Lower leg skin (tissue), 3 donors: ENCODE data around the gene OTUD6A.

Experiments
- POLR2A ChIP-seq, 2 donors: fragments of 450-650 bp; IDR thresholded peaks; one replicate each; pipeline ENCODE4 v1.6.1; 2016 to 2017; ENCODE audit warnings: antibody characterized with exemption in 2 of 2, mild to moderate bottlenecking in 1 of 2, moderate library complexity in 1 of 2
- TF ChIP-seq, protein P1 (sequence below), 3 donors: fragments of 450-650 bp; IDR thresholded peaks; one replicate each; pipeline ENCODE4 v1.5.1; 2016; ENCODE audit warnings: antibody characterized with exemption in 3 of 3, mild to moderate bottlenecking in 3 of 3, moderate library complexity in 2 of 3

DNA sequence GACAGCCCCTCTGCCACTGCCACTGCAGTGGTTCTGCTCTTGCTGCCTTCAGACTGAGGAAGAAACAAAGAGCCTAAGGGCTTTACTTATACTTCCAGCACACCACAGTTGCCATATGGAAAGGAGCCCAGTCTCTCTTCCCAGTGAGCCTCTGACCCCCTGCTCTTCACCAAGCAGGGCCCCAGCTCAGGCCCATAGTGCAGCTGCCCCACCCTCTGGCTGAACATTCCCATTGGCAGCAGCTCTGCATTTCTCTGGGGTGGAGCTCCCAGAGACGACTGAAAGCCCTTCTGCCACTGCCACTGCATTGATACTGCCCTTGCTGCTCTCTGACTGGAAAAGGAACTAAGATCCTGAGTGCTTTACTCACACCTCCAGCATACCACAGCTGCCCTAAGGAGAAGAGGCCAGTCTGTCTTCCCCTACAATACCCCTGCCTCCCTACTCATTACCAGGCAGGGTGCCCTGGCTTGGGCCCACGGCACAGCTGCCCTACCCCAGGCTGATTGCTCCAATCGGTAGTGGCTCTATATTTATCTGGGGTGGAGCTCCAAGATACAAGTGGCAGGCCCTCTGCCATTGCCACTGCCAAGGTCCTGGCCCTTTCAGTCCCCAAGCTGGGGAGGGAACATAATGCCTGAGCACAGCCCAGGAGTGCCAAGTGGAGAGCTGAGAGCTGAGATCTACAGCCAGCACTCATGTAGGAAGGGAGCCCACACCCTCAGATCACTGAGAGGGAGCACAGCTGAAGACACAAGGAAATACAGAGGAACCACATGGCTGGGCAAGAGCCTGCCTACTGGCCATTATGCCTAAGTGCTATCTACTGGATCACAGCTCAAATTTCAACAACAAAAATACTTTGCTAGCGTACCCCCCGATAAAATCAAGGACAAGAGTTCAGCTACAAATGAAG is 48.5 kb upstream of the OTUD6A start:
- TF ChIP-seq, protein P1, sequence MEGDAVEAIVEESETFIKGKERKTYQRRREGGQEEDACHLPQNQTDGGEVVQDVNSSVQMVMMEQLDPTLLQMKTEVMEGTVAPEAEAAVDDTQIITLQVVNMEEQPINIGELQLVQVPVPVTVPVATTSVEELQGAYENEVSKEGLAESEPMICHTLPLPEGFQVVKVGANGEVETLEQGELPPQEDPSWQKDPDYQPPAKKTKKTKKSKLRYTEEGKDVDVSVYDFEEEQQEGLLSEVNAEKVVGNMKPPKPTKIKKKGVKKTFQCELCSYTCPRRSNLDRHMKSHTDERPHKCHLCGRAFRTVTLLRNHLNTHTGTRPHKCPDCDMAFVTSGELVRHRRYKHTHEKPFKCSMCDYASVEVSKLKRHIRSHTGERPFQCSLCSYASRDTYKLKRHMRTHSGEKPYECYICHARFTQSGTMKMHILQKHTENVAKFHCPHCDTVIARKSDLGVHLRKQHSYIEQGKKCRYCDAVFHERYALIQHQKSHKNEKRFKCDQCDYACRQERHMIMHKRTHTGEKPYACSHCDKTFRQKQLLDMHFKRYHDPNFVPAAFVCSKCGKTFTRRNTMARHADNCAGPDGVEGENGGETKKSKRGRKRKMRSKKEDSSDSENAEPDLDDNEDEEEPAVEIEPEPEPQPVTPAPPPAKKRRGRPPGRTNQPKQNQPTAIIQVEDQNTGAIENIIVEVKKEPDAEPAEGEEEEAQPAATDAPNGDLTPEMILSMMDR (IDR thresholded peaks at IDR 0.05) = no peak
- no peak for TF ChIP-seq POLR2A (IDR thresholded peaks at IDR 0.05)
